Measurements from ENCODE around the gene ADCK1.
"Not testable (repeated sequence)": the region's sequence is repeated elsewhere in the genome, so short reads cannot be mapped to it uniquely, and the experiment has no call there.

Gene ADCK1

GRCh38 chr14:77866932-77867331, 67.0 kb downstream of the ADCK1 start:
- DNase-seq, result no peak

GRCh38 chr14:77867476-77867875, 67.6 kb downstream of the ADCK1 start:
- DNase-seq, result no peak

- DNase-seq, result no peak
These were observed 68.8 kb downstream of the ADCK1 start for GRCh38 chr14:77868552-77869285.

- DNase-seq, result no peak
These were observed 69.4 kb downstream of the ADCK1 start for GRCh38 chr14:77869340-77869739.

DNA sequence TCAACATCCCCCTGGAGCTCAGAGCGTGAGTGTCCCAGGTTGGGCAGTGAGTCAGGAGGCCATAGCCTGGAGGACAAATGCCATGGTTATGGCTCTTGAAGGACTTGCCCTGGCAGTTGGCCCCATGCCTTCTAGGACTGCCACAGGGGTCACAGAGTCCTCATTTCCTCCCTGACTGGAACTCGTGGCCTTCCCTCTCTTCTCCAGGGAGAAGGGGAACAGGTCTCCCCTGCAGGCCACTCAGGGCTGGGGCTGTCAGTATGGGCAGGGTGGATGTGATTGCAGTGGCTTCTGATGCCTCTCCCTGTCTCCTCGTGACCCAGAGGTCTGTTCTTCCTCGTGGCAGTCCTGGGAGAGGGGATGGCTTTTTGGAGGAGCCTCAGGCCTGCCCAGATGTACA, 70.7 kb downstream of the ADCK1 start:
- DNase-seq, result no peak

- DNase-seq, result no peak
These were observed 72.2 kb downstream of the ADCK1 start for GRCh38 chr14:77872152-77872551.

DNA sequence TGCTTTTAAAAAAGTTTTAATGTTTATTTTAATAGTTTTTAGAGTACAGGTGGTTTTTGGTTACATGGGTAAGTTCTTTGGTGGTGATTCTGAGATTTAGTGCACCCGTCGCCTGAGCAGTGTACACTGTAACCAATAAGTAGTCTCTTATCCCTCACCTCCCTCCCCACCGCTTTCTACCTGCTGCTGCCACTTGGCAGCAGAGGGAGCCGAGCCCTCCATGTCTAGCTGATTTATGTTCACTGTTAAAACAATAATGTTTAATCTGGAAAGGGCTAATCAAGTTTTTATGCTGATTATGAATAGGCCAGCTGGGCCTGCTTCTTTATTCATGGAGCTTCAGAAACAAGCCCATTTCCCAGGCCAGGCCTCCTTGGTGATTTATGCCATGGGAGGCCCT, 73.1 kb downstream of the ADCK1 start:
- no peak for DNase-seq

DNA sequence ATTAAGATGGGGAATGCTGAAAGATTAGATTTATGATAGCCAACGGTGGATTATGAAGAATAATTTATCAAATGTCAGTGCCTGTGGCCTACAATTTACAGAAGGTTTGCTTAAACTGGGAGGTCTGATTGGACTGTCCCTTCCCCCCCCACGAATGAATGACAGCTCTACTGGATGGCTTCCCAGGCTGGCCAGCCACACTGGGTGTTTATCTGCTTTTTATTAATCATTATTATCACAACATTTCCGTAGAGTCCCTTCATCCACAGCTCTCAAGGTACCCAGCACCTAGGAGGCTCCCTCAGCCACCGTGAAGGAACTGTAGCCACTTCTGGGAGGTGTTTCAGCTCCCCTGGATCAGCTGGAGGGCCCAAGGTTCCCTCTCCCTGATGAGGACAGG, 78.9 kb downstream of the ADCK1 start:
- DNase-seq, result no peak

DNA sequence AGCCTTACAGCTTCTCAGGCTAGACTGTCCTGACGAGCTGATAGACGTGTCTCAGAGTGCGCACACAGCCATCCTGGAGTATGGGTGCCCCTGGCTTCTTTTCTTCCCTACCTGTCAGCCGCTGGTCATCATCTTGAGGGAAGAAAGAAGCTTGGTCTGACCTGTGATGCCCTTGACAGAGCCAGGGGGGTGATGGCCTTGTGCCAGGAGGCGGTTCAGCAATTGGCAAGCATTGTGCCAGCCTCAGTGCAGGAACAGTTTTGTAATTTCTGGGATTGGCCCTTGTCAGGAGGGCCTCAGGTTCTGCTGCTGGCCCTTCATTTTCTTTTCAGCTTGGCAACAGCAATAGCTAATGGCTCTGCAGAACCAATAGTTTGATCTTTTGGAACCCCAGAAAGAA, 80.1 kb downstream of the ADCK1 start:
- no peak for DNase-seq

- no peak for DNase-seq
These were observed 82.2 kb downstream of the ADCK1 start for GRCh38 chr14:77882098-77882497.

GRCh38 chr14:77882636-77883035, 82.7 kb downstream of the ADCK1 start:
- no peak for DNase-seq

GRCh38 chr14:77883131-77883846, 83.4 kb downstream of the ADCK1 start:
- no peak for DNase-seq

DNA sequence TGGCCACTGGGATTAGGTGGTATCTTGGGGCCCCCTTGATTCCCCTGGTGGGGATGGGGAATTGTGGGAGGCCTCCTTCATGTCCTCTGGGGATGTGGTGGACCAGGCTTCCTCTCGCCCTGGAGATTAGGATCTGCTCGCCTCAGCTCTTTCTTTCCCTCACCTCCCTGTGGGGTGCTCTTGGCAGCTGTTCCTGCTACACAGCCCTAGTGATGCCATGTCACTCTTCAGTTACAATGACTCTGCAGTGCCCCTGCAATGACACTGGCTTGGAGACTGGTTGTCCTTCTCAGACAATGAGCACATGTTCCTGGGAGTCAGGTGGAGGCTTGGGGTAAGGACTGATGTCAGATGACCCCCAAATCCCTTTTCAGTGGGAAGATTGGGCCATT, 83.9 kb downstream of the ADCK1 start:
- DNase-seq, result no peak

GRCh38 chr14:77885367-77885766, 85.5 kb downstream of the ADCK1 start:
- DNase-seq, result no peak

GRCh38 chr14:77886010-77886409, 86.1 kb downstream of the ADCK1 start:
- DNase-seq, result no peak

- DNase-seq, result not testable (repeated sequence)
These were observed 89.0 kb downstream of the ADCK1 start for GRCh38 chr14:77888903-77889302.

DNA sequence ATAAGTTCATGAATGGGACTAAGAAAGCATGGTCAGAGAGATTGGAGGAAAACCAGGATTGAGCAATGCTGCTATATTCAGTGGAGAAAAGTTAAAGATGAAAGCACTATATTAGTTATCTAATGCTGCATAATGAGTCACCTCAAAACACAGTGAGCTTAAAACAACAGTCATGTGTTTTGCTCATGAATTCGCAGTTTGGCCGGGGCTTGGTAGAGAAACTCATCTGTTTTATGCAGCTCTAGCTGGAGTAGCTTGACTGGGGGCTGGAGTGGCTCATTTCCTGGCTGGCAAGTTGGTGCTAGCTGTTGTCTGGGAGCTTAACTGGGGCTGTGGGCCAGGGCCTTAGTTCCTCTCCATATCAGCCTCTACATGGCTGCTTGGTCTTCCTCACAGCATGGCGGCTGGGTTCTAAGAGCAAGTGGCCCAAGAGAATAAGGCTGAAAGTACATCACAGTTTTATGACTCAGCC, 90.1 kb downstream of the ADCK1 start:
- DNase-seq, result no peak

DNA sequence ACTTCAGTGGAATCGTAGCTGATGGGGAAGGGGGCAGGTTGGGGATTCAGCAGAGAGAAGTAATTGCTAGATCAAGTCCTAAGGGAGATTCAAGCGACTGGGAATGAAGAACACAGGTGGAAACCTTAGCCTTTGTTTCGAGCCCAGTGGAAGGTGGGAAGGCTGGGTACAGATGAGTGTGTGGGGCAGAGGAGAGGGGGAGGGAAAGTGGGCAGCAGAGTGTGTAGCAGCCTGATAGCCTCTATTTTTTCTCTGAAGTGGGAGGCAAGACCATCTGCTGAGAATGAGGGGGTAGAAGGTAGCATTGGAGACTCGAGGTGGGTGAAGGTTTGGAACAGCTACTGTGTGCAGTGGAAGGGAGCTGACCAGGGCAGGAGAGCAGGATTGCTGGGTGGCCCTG, 91.0 kb downstream of the ADCK1 start:
- no peak for DNase-seq

- no peak for DNase-seq
These were observed 92.5 kb downstream of the ADCK1 start for GRCh38 chr14:77892381-77892871.

GRCh38 chr14:77892890-77893484, 93.1 kb downstream of the ADCK1 start:
- no peak for DNase-seq

- DNase-seq, result no peak
These were observed 97.5 kb downstream of the ADCK1 start for GRCh38 chr14:77897374-77897773.

DNA sequence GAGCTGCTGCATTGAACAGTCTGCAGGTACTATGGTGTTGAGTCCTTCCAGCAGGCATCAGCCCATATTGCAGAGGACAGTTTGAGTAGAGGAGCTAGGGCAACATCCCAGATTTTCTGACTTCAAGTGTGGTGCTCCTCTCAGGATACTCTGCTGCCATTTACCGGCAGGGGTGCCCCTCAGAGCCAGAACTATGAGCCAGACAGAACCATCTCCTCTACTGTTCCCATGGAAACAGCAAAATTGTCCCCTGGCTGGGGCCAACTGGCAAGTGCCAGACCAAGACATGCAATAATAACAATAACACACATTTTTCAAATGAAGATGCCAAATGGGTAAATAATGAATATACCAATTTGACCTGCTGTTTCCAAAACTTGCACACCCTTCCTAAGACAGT, 102.9 kb downstream of the ADCK1 start:
- DNase-seq, result no peak

GRCh38 chr14:77903221-77903620, 103.3 kb downstream of the ADCK1 start:
- DNase-seq, result no peak

All from stimulated activated CD4-positive, alpha-beta T cell treated with anti-CD3 and anti-CD28 coated beads, Interleukin-4, amount 100 ng/mL, for 1 hour (primary cell).